Gastrocnemius medialis (tissue), 4 donors: Measurements from ENCODE around the gene SUMO3. TPM values are rescaled to one million over a fixed set of nuclear protein-coding genes. Genes with fewer than 3 reads are reported as not detected.

Experiments
- ATAC-seq, 2 donors: fragments of 150-250 bp; one replicate each; pipeline ENCODE4 v1.9.1; 2016
- DNase-seq, 2 donors: peaks; one replicate each; pipeline ENCODE4 v3.0.0-alpha.2; 2019
- H3K27ac ChIP-seq, 4 donors: fragments of 200-600 bp; sonication (generic); 1 replicate in 1 of 4; 2 replicates in 3 of 4; pipeline ENCODE4 v1.5.1; 2016 to 2018; ENCODE audit warnings: mild to moderate bottlenecking in 2 of 4, moderate library complexity in 1 of 4
- H3K27me3 ChIP-seq, 3 donors: fragments of 200-600 bp; sonication (generic) in 2 of 3; 1 replicate in 1 of 3; 2 replicates in 2 of 3; pipeline versions ENCODE4 v1.5.1 to v1.6.0; 2016 to 2019; ENCODE audit warnings: mild to moderate bottlenecking in 1 of 3, moderate library complexity in 1 of 3
- H3K36me3 ChIP-seq, 2 donors: fragments of 200-600 bp; sonication (generic) in 1 of 2; one replicate each; pipeline ENCODE4 v1.5.1; 2017 to 2018
- H3K4me1 ChIP-seq, 2 donors: fragments of 200-600 bp; sonication (generic) in 1 of 2; one replicate each; pipeline ENCODE4 v1.5.1; 2016 to 2017; ENCODE audit warnings: mild to moderate bottlenecking in 2 of 2
- H3K4me3 ChIP-seq, 4 donors: fragments of 200-600 bp; sonication (generic) in 3 of 4; 1 replicate in 1 of 4; 2 replicates in 3 of 4; pipeline ENCODE4 v1.5.1; 2016 to 2019; ENCODE audit warnings: mild to moderate bottlenecking in 2 of 4
- H3K9me3 ChIP-seq, 3 donors: fragments of 200-600 bp; sonication (generic) in 2 of 3; 1 replicate in 1 of 3; 2 replicates in 2 of 3; pipeline ENCODE4 v1.5.1; 2016 to 2019
- CTCF ChIP-seq, 5 experiments: fragments of 450-650 bp in 3 of 5; fragments of 200-600 bp in 2 of 5; sonication (generic) in 2 of 5; IDR thresholded peaks in 4 of 5; conservative IDR thresholded peaks in 1 of 5; 1 replicate in 4 of 5; 2 replicates in 1 of 5; pipeline ENCODE4 v1.5.1; 2016 to 2019; ENCODE audit warnings: antibody characterized with exemption in 5 of 5, mild to moderate bottlenecking in 3 of 5, moderate library complexity in 3 of 5
- POLR2A ChIP-seq, 2 donors: fragments of 450-650 bp; IDR thresholded peaks; one replicate each; pipeline ENCODE4 v1.6.1; 2017; ENCODE audit warnings: antibody characterized with exemption in 2 of 2, mild to moderate bottlenecking in 2 of 2, moderate library complexity in 2 of 2
- in situ Hi-C, 4 donors: fragments of 200-750 bp; cut with MboI; loops; one replicate each; pipeline versions ENCODE4 v1.15.0 to v1.8.0; 2017; ENCODE audit warnings: low sequenced_read_pairs in 4 of 4
- intact Hi-C: fragments of 100-400 bp; cut with DNase I; formaldehyde crosslinking; loops from one replicate; pipeline ENCODE4 v1.15.1; 2023; ENCODE audit warnings: low total_unique reads
- total RNA-seq, 4 donors: library from RNA; depleted of rRNA; stranded (reverse); fragments of >200 nt; gene quantifications; one replicate each; pipeline versions ENCODE4 v1.1.0 to v1.2.3, GENCODE V29; 2016

Gene SUMO3
- total RNA-seq, 4 donors from 2014 or later = 49.0 to 85.9 (median 63.7) TPM

GRCh38 chr21:44853601-44854390 is 35.9 kb upstream of the SUMO3 start:
- no peak overlapping the region for H3K4me3 ChIP-seq
- intact Hi-C loops (no loop called here), in situ Hi-C loops (no loop called here)
- DNase-seq (peak in 1 of 2 donors; percentile 50), ATAC-seq (no peak)
- peaks cover 42 to 45% of the 10 kb centered on the region in 2 donors for H3K4me1 ChIP-seq
- no peaks in the 10 kb centered on the region for H3K27me3 ChIP-seq
- no peaks in the 10 kb centered on the region for H3K9me3 ChIP-seq
- peaks cover 0 to 46% of the 10 kb centered on the region in 2 donors for H3K36me3 ChIP-seq
- no peak for TF ChIP-seq CTCF (IDR thresholded peaks at IDR 0.05 in 4 of 5, conservative IDR thresholded peaks at IDR 0.05 in 1 of 5)
- TF ChIP-seq POLR2A (IDR thresholded peaks at IDR 0.05) = peak in 1 of 2 donors; percentile 20
- peak overlapping the region; percentile 87 to 89 (median 88) for H3K27ac ChIP-seq

- Histone ChIP-seq H3K27me3 (no peaks in the 10 kb centered on the region), H3K27ac (peak overlapping the region; percentile 68 to 89 (median 88)), H3K9me3 (no peaks in the 10 kb centered on the region), H3K4me3 (no peak overlapping the region), H3K36me3 (peaks cover 0 to 40% of the 10 kb centered on the region in 2 donors), H3K4me1 (peaks cover 33 to 42% of the 10 kb centered on the region in 2 donors)
- intact Hi-C loops (no loop called here), in situ Hi-C loops (no loop called here)
- DNase-seq (peak; percentile 48 to 81), ATAC-seq (peak in 1 of 2 donors; percentile 15)
- no peak for TF ChIP-seq CTCF (IDR thresholded peaks at IDR 0.05 in 4 of 5, conservative IDR thresholded peaks at IDR 0.05 in 1 of 5)
- TF ChIP-seq POLR2A (IDR thresholded peaks at IDR 0.05) = peak in 1 of 2 donors; percentile 9
These were observed 33.2 kb upstream of the SUMO3 start for GRCh38 chr21:44850905-44851657.

GRCh38 chr21:44850208-44850800 is 32.4 kb upstream of the SUMO3 start:
- DNase-seq (no peak), ATAC-seq (no peak)
- Histone ChIP-seq H3K27me3 (peaks cover 0 to 5% (median 0%) of the 10 kb centered on the region in 3 donors), H3K36me3 (peaks cover 0 to 40% of the 10 kb centered on the region in 2 donors), H3K9me3 (no peaks in the 10 kb centered on the region), H3K4me1 (peaks cover 36 to 41% of the 10 kb centered on the region in 2 donors), H3K4me3 (no peak overlapping the region), H3K27ac (peak overlapping the region; percentile 68 to 89 (median 88))
- in situ Hi-C loops = no loop called here
- intact Hi-C loops = no loop called here
- no peak for TF ChIP-seq CTCF (IDR thresholded peaks at IDR 0.05 in 4 of 5, conservative IDR thresholded peaks at IDR 0.05 in 1 of 5)
- no peak for TF ChIP-seq POLR2A (IDR thresholded peaks at IDR 0.05)

GRCh38 chr21:44849616-44850130 is 31.8 kb upstream of the SUMO3 start:
- intact Hi-C loops (no loop called here), in situ Hi-C loops (no loop called here)
- peaks cover 36 to 40% of the 10 kb centered on the region in 2 donors for H3K4me1 ChIP-seq
- H3K9me3 ChIP-seq = no peaks in the 10 kb centered on the region
- H3K27ac ChIP-seq = peak overlapping the region; percentile 68 to 89 (median 88)
- TF ChIP-seq CTCF (IDR thresholded peaks at IDR 0.05 in 4 of 5, conservative IDR thresholded peaks at IDR 0.05 in 1 of 5) (no peak), POLR2A (IDR thresholded peaks at IDR 0.05) (no peak)
- ATAC-seq (no peak), DNase-seq (no peak)
- no peak overlapping the region for H3K4me3 ChIP-seq
- H3K27me3 ChIP-seq = peaks cover 0 to 6% (median under 1%) of the 10 kb centered on the region in 3 donors
- H3K36me3 ChIP-seq = peaks cover 0 to 38% of the 10 kb centered on the region in 2 donors
